Type B pancreatic cell (in vitro differentiated cells): ENCODE results near the gene CFAP299. TPM values are rescaled to one million over a fixed set of nuclear protein-coding genes. Genes with fewer than 3 reads are reported as not detected.

ENCODE experiments used
- DNase-seq: peaks from one replicate; pipeline ENCODE4 v3.0.0; 2021; ENCODE audit warnings: mixed read lengths; ENCODE audit not compliant: unreplicated experiment; ENCODE audit errors: extremely low spot score
- H3K27ac Mint-ChIP-seq: 2 replicates; pipeline ENCODE4 v1.8.0; 2021; ENCODE audit warnings: mild to moderate bottlenecking, mixed read lengths
- H3K27me3 Mint-ChIP-seq: 2 replicates; pipeline ENCODE4 v1.8.0; 2021; ENCODE audit warnings: mixed read lengths
- H3K36me3 Mint-ChIP-seq: 2 replicates; pipeline ENCODE4 v1.8.0; 2021; ENCODE audit warnings: mixed read lengths
- H3K4me1 Mint-ChIP-seq: one replicate; pipeline ENCODE4 v1.8.0; 2021; ENCODE audit warnings: mixed read lengths; ENCODE audit not compliant: unreplicated experiment
- H3K4me3 Mint-ChIP-seq: 2 replicates; pipeline ENCODE4 v1.8.0; 2021; ENCODE audit warnings: mild to moderate bottlenecking, mixed read lengths
- H3K9me3 Mint-ChIP-seq: 2 replicates; pipeline ENCODE4 v1.8.0; 2021; ENCODE audit warnings: mixed read lengths
- total RNA-seq: library from RNA; stranded (reverse); gene quantifications from 2 replicates; pipeline ENCODE4 v1.2.1, GENCODE V29; 2021; ENCODE audit warnings: low replicate concordance
- TF ChIP-seq, protein P1 (sequence below): fragments of 200-600 bp; sonication (generic); conservative IDR thresholded peaks from 2 replicates; pipeline ENCODE4 v1.5.0; 2021; ENCODE audit warnings: antibody characterized with exemption, mild to moderate bottlenecking

The CFAP299 gene
- total RNA-seq, 1 donor from 2014 or later, result 1.1 TPM

DNA sequence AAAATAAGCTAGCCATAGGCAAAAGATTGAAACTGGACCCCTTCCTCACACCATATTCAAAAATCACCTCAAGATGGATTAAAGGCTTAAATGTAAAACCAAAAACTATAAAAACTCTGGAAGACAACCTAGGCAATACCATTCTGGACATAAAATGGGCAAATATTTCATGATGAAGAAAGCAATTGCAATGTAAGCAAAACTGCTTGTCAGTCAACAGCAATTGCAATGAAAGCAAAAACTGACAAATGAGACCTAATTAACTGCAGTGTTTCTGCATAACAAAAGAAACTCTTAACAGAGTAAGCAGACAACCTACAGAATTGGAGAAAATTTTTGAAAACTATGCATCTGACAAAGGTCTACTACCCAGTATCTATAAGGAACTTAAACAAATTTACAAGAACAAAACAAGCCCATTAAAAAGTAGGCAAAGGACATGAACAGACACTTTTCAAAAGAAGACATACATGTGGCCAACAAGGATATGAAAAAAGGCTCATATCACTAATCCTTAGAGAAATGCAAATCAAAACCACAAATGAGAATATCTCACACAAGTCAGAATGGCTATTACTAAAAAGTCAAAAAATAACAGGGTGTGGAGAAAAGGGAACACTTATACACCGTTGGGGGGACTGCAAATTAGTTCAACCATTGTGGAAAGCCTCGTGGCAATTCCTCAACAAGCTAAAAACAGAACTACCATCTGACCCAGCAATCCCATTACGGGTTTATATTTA lies 46.7 kb downstream of the CFAP299 start:
- peak overlapping the region; percentile 48 for H3K27ac Mint-ChIP-seq
- H3K27me3 Mint-ChIP-seq, result no peaks in the 10 kb centered on the region

DNA sequence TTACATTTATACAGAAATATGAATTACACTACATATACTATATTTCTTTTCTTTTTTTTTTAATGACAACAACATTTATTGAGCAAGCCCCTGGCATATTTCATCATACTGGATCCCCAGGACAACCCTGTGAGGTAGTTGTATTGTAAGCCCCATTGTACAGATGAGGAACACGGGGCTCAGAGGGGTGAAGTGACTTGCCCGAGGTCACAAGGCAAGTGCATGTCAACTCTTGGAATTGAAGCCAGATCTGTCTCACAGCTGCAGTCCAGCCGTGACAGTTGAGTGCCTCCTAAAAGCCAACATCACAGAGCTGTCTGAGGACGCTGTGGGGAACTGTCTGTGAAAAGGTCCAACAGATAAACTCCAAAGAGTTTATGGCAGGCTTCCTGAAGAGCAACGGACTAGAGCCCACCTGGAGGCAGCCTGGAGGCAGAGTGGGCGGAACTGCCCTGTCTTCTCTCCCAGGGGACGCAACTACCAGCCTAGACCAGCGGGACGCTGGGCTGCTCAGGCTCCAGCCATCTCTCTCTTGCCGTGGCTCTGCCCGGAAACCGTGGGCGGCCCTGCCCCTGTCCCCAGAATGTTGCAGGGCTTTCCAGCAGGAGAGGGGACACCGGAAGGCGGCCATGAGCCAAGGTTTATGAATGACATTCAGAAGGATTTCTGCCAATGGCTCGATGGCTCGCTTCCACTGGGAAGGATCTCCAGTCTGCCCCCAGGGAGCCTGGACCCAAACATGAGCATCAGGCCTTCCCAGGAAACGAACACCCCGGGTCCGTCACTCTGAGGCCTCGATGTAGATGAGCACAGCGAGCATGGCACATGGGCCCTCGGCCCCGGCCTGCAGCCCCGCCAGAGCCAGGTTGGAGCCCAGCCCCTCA lies 50.1 kb downstream of the CFAP299 start:
- TF ChIP-seq, protein P1, sequence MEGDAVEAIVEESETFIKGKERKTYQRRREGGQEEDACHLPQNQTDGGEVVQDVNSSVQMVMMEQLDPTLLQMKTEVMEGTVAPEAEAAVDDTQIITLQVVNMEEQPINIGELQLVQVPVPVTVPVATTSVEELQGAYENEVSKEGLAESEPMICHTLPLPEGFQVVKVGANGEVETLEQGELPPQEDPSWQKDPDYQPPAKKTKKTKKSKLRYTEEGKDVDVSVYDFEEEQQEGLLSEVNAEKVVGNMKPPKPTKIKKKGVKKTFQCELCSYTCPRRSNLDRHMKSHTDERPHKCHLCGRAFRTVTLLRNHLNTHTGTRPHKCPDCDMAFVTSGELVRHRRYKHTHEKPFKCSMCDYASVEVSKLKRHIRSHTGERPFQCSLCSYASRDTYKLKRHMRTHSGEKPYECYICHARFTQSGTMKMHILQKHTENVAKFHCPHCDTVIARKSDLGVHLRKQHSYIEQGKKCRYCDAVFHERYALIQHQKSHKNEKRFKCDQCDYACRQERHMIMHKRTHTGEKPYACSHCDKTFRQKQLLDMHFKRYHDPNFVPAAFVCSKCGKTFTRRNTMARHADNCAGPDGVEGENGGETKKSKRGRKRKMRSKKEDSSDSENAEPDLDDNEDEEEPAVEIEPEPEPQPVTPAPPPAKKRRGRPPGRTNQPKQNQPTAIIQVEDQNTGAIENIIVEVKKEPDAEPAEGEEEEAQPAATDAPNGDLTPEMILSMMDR, result no peak
- Mint-ChIP-seq H3K4me3 (no peak overlapping the region), H3K36me3 (peaks cover 3% of the 10 kb centered on the region), H3K27me3 (no peaks in the 10 kb centered on the region), H3K27ac (no peak overlapping the region), H3K4me1 (no peaks in the 10 kb centered on the region), H3K9me3 (peaks cover 5% of the 10 kb centered on the region)
- DNase-seq, result no peak

More for the DNA sequence above, 46.7 kb downstream of the CFAP299 start:
- Mint-ChIP-seq H3K4me3 (peak overlapping the region; percentile 63), H3K36me3 (peaks cover 3% of the 10 kb centered on the region), H3K4me1 (no peaks in the 10 kb centered on the region), H3K9me3 (peaks cover 5% of the 10 kb centered on the region)
- TF ChIP-seq, protein P1, result no peak
- no peak for DNase-seq

DNA sequence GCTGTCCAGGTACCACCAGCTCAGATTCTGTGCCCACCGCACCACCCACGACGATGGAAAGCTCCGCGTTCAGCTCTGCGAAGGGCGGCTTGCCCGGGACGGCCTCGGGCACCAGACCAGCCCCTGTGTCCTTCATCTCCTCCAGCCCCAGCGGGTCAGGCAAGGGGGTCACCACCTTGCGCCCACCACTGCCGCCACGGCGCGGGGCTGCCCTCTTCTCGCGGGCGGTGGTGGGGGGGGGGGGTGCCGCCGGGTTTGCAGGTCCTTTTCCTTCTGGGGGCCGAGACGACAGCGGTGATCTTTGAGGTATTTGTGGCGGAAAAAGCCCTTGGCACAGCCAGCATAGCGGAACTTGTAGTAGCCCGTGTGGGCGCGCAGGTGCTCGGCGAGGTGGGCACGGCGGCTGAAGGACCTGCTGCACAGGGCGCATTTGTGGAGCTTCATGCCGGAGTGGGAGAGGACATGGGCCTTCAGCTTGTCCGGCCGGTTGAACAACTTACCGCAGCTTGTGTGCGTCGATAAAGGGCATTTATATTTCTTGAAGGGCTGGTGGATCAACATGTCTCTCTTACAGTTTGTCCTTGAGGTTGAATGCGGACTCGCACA lies 50.9 kb downstream of the CFAP299 start:
- Mint-ChIP-seq H3K27ac (no peak overlapping the region), H3K4me3 (no peak overlapping the region), H3K27me3 (no peaks in the 10 kb centered on the region), H3K9me3 (peaks cover 5% of the 10 kb centered on the region), H3K4me1 (no peaks in the 10 kb centered on the region), H3K36me3 (peaks cover 3% of the 10 kb centered on the region)
- no peak for DNase-seq
- TF ChIP-seq, protein P1, result no peak

DNA sequence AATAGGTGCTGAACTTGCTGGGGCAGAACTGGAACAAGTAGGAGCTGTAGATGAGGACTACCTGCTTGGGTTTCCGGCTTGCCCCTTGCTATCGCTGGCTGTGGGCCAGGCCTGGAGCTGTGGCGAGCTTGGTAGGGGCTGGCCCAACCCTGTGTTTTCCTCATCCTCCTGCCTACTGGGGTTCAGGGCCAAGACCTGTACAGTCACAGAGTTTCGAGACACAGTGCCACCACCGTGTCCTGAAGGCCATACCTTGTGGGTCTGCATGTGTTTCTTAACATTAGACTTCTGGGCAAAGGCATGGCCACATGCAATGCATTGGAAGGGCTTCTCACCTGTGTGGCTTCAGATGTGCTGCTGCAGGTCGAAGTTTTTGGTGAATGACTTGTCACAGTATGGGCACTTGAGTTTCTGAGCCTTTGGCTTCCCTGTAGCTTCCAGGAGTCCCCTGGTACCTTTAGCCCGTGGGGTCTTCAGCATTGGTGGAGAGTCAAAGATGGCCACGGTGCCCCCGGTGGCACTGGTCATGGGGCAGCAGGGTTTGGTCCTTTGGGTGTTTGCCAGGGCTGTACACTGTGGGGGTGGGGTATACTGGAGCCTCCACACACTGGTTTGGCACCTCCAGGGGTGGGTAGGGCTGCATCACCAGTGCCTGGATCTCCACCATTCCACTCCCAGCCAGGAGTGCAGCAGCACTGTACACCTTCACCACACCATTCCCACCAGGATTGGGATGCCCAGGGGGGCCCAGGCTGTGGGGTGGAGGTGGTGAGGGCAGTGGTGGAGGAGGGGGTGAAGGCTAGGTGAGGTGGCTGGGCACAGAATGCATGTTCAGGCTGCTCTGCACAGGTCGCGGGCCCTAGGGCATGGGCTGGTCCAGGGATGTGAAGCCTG lies 52.1 kb downstream of the CFAP299 start:
- no peak overlapping the region for H3K4me3 Mint-ChIP-seq
- H3K27me3 Mint-ChIP-seq, result no peaks in the 10 kb centered on the region
- no peaks in the 10 kb centered on the region for H3K9me3 Mint-ChIP-seq
- H3K27ac Mint-ChIP-seq, result no peak overlapping the region
- no peaks in the 10 kb centered on the region for H3K4me1 Mint-ChIP-seq
- no peak for DNase-seq
- TF ChIP-seq, protein P1, result no peak
- H3K36me3 Mint-ChIP-seq, result no peaks in the 10 kb centered on the region

DNA sequence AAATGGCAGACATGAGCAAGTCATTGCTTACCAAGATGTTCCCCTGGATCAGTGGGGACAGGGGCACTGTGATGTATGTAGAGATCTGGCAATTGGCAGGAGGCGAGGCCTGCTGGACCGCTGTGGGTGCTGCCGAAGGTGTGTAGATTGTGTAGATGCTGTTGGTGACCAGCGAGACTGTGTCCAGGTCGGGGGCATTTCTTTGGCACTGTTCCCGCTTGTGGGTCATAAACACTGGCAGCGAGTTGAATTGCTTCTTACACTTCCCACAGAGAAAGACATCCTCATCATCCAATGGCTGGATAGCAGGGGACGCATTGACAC lies 52.7 kb downstream of the CFAP299 start:
- H3K9me3 Mint-ChIP-seq, result no peaks in the 10 kb centered on the region
- TF ChIP-seq, protein P1, result no peak
- no peaks in the 10 kb centered on the region for H3K27me3 Mint-ChIP-seq
- H3K4me1 Mint-ChIP-seq, result no peaks in the 10 kb centered on the region
- no peak overlapping the region for H3K27ac Mint-ChIP-seq
- H3K36me3 Mint-ChIP-seq, result no peaks in the 10 kb centered on the region
- no peak for DNase-seq
- H3K4me3 Mint-ChIP-seq, result no peak overlapping the region
